RCC 7860 (cell line): ENCODE results near the gene PLEKHB2.
A peak's percentile ranks its signal among the peaks of the same experiment; 100 is the strongest.
"Not testable (repeated sequence)": the region's sequence is repeated elsewhere in the genome, so short reads cannot be mapped to it uniquely, and the experiment has no call there.

Source experiments
- DNase-seq: peaks from one replicate; pipeline ENCODE4 v3.0.0-alpha.2; 2015; ENCODE audit warnings: low spot score
- FAIRE-seq: peaks from 2 replicates; lab custom pipeline; 2012; peaks lifted over from hg19 to GRCh38; lab: Jason Lieb, UNC

The PLEKHB2 gene

DNA sequence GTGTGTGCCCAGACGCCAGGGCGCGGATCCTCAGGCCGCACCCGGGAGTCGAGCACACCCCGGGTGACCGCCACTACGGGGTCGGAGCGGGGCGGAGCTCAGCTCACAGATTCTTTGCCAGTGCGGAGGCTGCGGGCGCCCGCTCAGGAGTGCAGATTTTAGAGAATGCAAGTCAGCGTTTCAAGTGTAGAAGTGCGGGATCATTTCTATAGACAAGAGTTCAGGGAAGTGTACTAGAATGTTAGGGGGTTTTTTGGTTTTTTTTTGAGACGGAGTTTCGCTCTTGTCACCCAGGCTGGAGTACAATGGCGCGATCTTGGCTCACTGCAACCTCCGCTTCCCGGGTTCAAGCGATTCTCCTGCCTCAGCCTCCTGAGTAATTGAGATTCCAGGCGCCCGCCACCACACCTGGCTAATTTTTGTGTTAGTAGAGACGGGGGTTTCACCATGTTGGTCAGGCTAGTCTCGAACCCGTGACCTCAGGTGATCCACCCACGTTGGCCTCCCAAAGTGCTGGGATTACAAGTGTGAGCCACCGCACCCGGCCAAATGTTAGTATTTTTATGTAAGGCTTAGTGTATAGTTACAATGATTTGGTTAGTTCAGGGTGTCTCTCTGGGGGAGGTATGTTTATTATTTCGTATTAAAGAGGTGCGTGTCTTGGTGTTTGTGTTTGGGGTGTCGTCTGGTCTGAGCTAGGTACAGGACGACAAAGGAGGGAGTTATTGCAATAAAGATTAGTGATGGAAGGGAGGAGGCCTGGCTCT, 11.3 kb upstream of the PLEKHB2 start:
- DNase-seq (no peak), FAIRE-seq (no peak)

- FAIRE-seq: no peak
These were observed 10.5 kb upstream of the PLEKHB2 start for GRCh38 chr2:131094463-131095281.

GRCh38 chr2:131103165-131103564, 2.0 kb upstream of the PLEKHB2 start:
- no peak for FAIRE-seq
- DNase-seq: no peak

More at GRCh38 chr2:131094463-131095281, 10.5 kb upstream of the PLEKHB2 start:
- DNase-seq: no peak

- FAIRE-seq: peak; percentile 71
- DNase-seq: peak; percentile 67
These were observed 515 bp upstream of the PLEKHB2 start for GRCh38 chr2:131104487-131105155.

DNA sequence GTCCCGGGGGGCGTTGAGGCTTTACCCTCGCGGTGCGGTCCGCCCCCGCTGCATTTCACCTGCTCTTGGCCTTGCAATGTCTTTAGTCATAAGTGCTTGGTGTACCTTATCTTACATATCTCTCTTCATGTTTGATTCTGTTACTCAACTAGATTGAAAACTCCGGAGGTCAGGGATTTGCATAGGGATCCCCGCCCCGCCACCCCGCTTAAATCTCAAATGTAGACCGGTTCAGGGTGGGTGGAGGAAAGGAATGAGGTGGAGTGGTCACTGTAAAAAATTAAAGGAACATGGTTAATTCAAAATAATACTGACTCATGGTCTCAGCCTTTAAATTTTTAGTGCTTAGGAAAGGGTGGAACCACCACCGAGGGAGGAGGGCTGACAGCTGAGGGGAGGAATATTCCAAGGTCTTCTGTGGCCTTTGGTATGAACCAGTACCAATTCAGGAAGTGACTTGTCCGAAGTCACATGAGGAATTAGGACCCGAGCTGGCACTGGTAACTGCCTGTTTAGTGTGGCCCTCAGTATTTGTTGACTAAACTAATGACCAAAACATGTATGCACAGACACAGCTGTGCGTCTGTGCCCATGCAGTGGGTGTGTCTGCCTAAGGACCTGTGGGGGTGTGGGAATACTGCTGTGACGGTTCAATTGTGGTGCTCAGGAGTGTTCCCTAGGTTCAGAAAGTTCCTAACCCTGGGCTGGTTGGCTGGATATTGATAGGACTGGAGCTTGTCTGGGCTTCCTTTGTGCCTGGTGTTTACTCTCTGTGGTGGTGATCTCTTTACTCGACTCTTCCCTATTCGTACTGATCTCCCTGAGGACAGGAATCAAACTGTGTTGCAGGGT, 1.0 kb downstream of the PLEKHB2 start:
- DNase-seq: peak; percentile 38
- no peak for FAIRE-seq

GRCh38 chr2:131112529-131112928, 7.4 kb downstream of the PLEKHB2 start:
- FAIRE-seq: no peak

GRCh38 chr2:131113566-131114227, 8.6 kb downstream of the PLEKHB2 start:
- no peak for DNase-seq
- FAIRE-seq: no peak

More at GRCh38 chr2:131112529-131112928, 7.4 kb downstream of the PLEKHB2 start:
- no peak for DNase-seq

- FAIRE-seq, DNase-seq: not testable (repeated sequence)
These were observed 9.8 kb downstream of the PLEKHB2 start for GRCh38 chr2:131114950-131115349.

DNA sequence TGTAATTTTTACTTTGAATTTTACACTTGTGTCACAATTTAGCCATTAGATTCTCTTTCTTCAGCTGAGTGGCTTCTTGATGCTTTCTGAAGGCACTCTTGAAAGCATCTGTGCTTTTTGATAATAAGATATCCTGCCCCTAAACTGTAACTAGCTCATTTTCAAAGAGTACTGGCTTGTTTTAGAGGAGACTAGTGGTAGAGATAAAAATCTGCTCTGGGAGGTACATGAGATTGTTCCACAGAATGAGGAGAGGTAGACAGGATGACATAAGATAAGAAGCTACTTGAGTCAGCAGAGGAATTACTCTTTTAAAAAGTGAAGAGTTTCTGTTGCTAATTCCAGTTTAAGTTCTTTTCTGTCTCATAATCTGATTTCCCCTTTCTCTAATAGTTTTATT, 10.6 kb downstream of the PLEKHB2 start:
- DNase-seq: no peak
- no peak for FAIRE-seq

- FAIRE-seq: no peak
These were observed 15.7 kb downstream of the PLEKHB2 start for GRCh38 chr2:131120815-131121317.

DNA sequence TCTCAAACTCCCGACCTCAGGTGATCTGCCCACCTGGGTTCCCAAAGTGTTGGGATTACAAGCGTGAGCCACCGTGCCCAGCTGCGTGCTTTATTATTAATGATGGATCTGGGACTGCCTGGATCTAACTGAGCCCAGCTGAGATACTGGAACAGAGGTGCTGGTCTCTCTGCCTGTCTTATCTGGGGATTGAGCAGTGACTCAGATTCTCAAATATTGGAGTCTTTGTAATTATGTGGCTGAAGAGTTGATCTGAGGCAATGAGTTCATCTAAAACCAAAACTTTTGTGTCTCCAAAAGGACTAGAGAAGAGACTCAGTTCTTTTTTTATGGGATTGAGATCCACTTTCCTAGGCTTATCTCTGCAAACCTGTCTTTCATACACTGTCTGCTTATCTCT, 16.3 kb downstream of the PLEKHB2 start:
- DNase-seq (no peak), FAIRE-seq (no peak)

More at GRCh38 chr2:131120815-131121317, 15.7 kb downstream of the PLEKHB2 start:
- no peak for DNase-seq

DNA sequence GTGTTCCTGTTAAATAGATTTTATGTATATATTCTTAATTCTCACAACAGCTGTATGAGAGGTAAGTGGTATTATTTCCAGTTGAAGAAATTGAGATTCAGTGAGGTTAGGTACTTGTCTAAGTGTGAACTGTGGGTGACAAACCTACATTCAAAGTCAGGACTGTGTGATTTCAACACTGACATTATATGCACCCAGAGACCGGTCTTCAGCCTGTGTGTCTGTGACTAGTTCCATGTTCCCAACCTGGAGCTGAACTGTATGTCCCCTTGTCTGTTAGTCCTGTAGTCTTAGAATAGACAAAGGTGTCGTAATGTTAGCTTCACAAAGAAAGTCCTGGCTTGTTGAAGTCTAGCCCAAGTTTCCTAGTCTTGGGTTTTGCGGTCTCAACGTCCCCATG, 17.4 kb downstream of the PLEKHB2 start:
- FAIRE-seq (no peak), DNase-seq (no peak)

DNA sequence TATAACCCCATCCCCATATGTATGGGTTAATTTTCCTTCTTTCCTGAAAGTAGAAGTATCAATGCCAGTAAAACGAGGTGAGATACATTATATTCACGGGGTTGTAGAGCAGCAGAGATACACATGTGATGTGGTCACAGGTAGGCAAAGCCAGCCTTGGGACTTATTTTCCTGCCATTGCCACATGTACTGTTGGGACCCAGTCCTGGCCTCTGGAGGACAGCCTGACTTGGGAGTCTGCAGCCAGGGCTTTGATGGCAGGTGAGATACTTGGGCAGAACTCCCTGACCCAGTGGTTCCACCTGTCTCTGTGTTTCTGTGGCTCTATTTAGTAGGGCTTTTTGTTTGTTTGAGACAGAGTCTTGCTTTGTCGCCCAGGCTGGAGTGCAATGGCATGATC, 18.1 kb downstream of the PLEKHB2 start:
- DNase-seq (no peak), FAIRE-seq (no peak)

GRCh38 chr2:131125195-131125757, 20.1 kb downstream of the PLEKHB2 start:
- DNase-seq: no peak
- no peak for FAIRE-seq

- no peak for FAIRE-seq
- DNase-seq: no peak
These were observed 21.3 kb downstream of the PLEKHB2 start for GRCh38 chr2:131126436-131126835.

- no peak for DNase-seq
- FAIRE-seq: no peak
These were observed 21.9 kb downstream of the PLEKHB2 start for GRCh38 chr2:131127076-131127475.

- FAIRE-seq: no peak
These were observed 22.8 kb downstream of the PLEKHB2 start for GRCh38 chr2:131127981-131128380.

GRCh38 chr2:131130298-131130596, 25.1 kb downstream of the PLEKHB2 start:
- FAIRE-seq: no peak

More at GRCh38 chr2:131127981-131128380, 22.8 kb downstream of the PLEKHB2 start:
- DNase-seq: no peak

GRCh38 chr2:131132729-131133128, 27.6 kb downstream of the PLEKHB2 start:
- DNase-seq: no peak
- FAIRE-seq: no peak

More at GRCh38 chr2:131130298-131130596, 25.1 kb downstream of the PLEKHB2 start:
- DNase-seq: no peak
